ENCODE data around the gene OR14K1.
"Not testable (repeated sequence)": the region's sequence is repeated elsewhere in the genome, so short reads cannot be mapped to it uniquely, and the experiment has no call there.

DNA sequence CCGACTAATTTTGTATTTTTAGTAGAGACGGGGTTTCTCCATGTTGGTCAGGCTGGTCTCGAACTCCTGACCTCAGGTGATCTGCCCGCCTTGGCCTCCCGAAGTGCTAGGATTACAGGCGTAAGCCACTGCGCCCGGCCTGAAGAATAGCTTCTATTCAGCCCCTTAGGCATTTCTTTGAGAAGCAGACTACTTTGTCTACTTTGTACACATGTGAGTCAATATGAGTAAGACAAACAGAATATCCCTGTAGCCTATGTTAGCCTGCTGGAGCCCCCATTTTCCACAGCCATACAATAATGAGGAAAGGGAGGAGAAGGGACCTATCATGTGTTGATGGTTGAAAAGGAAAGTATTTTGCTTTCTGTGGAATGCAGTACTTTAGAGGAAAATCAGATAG is 27.7 kb upstream of the OR14K1 start:
- TF ChIP-seq, protein P1, sequence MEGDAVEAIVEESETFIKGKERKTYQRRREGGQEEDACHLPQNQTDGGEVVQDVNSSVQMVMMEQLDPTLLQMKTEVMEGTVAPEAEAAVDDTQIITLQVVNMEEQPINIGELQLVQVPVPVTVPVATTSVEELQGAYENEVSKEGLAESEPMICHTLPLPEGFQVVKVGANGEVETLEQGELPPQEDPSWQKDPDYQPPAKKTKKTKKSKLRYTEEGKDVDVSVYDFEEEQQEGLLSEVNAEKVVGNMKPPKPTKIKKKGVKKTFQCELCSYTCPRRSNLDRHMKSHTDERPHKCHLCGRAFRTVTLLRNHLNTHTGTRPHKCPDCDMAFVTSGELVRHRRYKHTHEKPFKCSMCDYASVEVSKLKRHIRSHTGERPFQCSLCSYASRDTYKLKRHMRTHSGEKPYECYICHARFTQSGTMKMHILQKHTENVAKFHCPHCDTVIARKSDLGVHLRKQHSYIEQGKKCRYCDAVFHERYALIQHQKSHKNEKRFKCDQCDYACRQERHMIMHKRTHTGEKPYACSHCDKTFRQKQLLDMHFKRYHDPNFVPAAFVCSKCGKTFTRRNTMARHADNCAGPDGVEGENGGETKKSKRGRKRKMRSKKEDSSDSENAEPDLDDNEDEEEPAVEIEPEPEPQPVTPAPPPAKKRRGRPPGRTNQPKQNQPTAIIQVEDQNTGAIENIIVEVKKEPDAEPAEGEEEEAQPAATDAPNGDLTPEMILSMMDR (IDR thresholded peaks at IDR 0.05) = not testable (repeated sequence)
- not testable (repeated sequence) for TF ChIP-seq POLR2A (IDR thresholded peaks at IDR 0.05); POLR2AphosphoS5 (IDR thresholded peaks at IDR 0.05; ENCODE audit: insufficient read depth in 1 of 2, low read depth in 1 of 2)
